H1 (cell line): ENCODE results near the gene MYO18A. TPM values are rescaled to one million over a fixed set of nuclear protein-coding genes. Genes with fewer than 3 reads are reported as not detected.

Experiments used
- CBX5 ChIP-seq: fragments of 300-800, 300-1000 bp; sonication (generic); IDR thresholded peaks from 2 replicates; pipeline ENCODE4 v1.7.1; 2016; ENCODE audit warnings: antibody characterized with exemption, low read length, low read depth
- CREB1 ChIP-seq: IDR thresholded peaks from 2 replicates; pipeline ENCODE4 v1.6.1; 2012; ENCODE audit warnings: inconsistent platforms
- SRF ChIP-seq: IDR thresholded peaks from 2 replicates; pipeline ENCODE4 v1.6.1; 2011; ENCODE audit warnings: mild to moderate bottlenecking, low read depth, low read length, moderate library complexity
- USF2 ChIP-seq: IDR thresholded peaks from 2 replicates; pipeline ENCODE4 v1.6.1; 2011; ENCODE audit warnings: low read length, improper control_type of control experiment
- polyA plus RNA-seq, 7 experiments: library from polyadenylated mRNA; depleted of rRNA in 3 of 7; stranded (reverse) in 5 of 7; unstranded in 2 of 7; fragments of >200 nt in 5 of 7; fragments of 200-250 nt in 2 of 7; gene quantifications; 1 replicate in 5 of 7; 2 replicates in 1 of 7; 4 replicates in 1 of 7; pipeline versions ENCODE4 v1.2.1 to v1.2.3, GENCODE V29; 2011 to 2013; ENCODE audit warnings: missing spikeins in 2 of 7, mixed read lengths in 2 of 7
- total RNA-seq: library from RNA; stranded (reverse); fragmentation: NEBNext Ultra II Directional; extraction: Animal tissue kit (Norgen Biotek cat#: 25700); gene quantifications from 2 replicates; pipeline ENCODE4 v1.2.1, GENCODE V29; 2021

Gene MYO18A
- total and polyA plus RNA-seq, 2 of the 8 experiments (the other 6 are each of a cell fraction or from before 2014, with no cell fraction given): 7.6 to 43.8 TPM

GRCh38 chr17:29032013-29032856 lies 148.0 kb downstream of the MYO18A start (continued):
- no peak for TF ChIP-seq USF2
- TF ChIP-seq CREB1: no peak
- no peak for TF ChIP-seq CBX5
- TF ChIP-seq SRF: no peak
